Smooth muscle cell (in vitro differentiated cells): ENCODE data around the gene TCP11X2. TPM values are rescaled to one million over a fixed set of nuclear protein-coding genes. Genes with fewer than 3 reads are reported as not detected.
A peak's percentile ranks its signal among the peaks of the same experiment; 100 is the strongest.
"Not testable (repeated sequence)": the region's sequence is repeated elsewhere in the genome, so short reads cannot be mapped to it uniquely, and the experiment has no call there.

ENCODE experiments used
- DNase-seq: peaks from one replicate; lab custom pipeline; 2025; ENCODE audit not compliant: unreplicated experiment; lab: John Stamatoyannopoulos, UW
- H2AFZ ChIP-seq: fragments of 200-600 bp; sonication (generic); 2 replicates; pipeline ENCODE4 v1.6.0; 2016; ENCODE audit warnings: antibody characterized with exemption, low read depth, mild to moderate bottlenecking
- H3F3A ChIP-seq: fragments of 200-600 bp; sonication (generic); 2 replicates; pipeline ENCODE4 v1.6.0; 2017; ENCODE audit warnings: antibody characterized with exemption, low read depth
- H3K27ac ChIP-seq: fragments of 200-600 bp; sonication (generic); 2 replicates; pipeline ENCODE4 v1.5.1; 2016; ENCODE audit warnings: low read depth, mild to moderate bottlenecking
- H3K27me3 ChIP-seq: fragments of 200-600 bp; sonication (generic); 2 replicates; pipeline ENCODE4 v1.6.1; 2016; ENCODE audit warnings: low read depth, mild to moderate bottlenecking
- H3K36me3 ChIP-seq: fragments of 200-600 bp; sonication (generic); 2 replicates; pipeline ENCODE4 v1.5.1; 2016; ENCODE audit warnings: low read depth
- H3K4me1 ChIP-seq: fragments of 200-600 bp; sonication (generic); 2 replicates; pipeline ENCODE4 v1.5.1; 2016; ENCODE audit warnings: low read depth
- H3K4me2 ChIP-seq: fragments of 200-600 bp; sonication (generic); 2 replicates; pipeline ENCODE4 v1.6.0; 2016; ENCODE audit warnings: mild to moderate bottlenecking
- H3K4me3 ChIP-seq: fragments of 200-600 bp; sonication (generic); 2 replicates; pipeline ENCODE4 v1.5.1; 2016; ENCODE audit warnings: mild to moderate bottlenecking
- H3K79me2 ChIP-seq: fragments of 200-600 bp; sonication (generic); 2 replicates; pipeline ENCODE4 v1.6.0; 2016; ENCODE audit warnings: low read depth, mild to moderate bottlenecking
- H3K9ac ChIP-seq: fragments of 200-600 bp; sonication (generic); 2 replicates; pipeline ENCODE4 v1.6.0; 2016; ENCODE audit warnings: low read depth
- H3K9me3 ChIP-seq: fragments of 200-600 bp; sonication (generic); replicated peaks from 2 replicates; pipeline ENCODE4 v1.5.1; 2016; ENCODE audit warnings: low read depth
- H4K20me1 ChIP-seq: fragments of 200-600 bp; sonication (generic); 2 replicates; pipeline ENCODE4 v1.6.0; 2016; ENCODE audit warnings: low read depth
- CTCF ChIP-seq: fragments of 200-600 bp; sonication (generic); IDR thresholded peaks from 2 replicates; pipeline ENCODE4 v1.5.1; 2017; ENCODE audit warnings: borderline replicate concordance, mild to moderate bottlenecking, antibody characterized with exemption; ENCODE audit not compliant: insufficient read depth, poor library complexity, severe bottlenecking
- WGBS: methylation state at CpG from one replicate; pipeline ENCODE4 v1.1.7; 2016; ENCODE audit warnings: low lambda C conversion rate; 5-methylcytosine and 5-hydroxymethylcytosine counted together
- polyA plus RNA-seq: library from polyadenylated mRNA; unstranded; fragments of >200 nt; fragmentation: Nextera tagmentation; extraction: Ambion mirVana; gene quantifications from 2 replicates; pipeline ENCODE4 v1.2.1, GENCODE V29; 2016
- total RNA-seq: library from RNA; depleted of rRNA; stranded (reverse); fragments of >200 nt; gene quantifications from 2 replicates; pipeline ENCODE4 v1.2.3, GENCODE V29; 2014

TCP11X2 gene
- total RNA-seq = not detected in 2 replicates
- not detected in 2 replicates for polyA plus RNA-seq

GRCh38 chrX:102471762-102472220 lies at the start of gene TCP11X2:
TSS of gene TCP11X2 (minus strand) at chrX:102471812.
- not testable (repeated sequence) for H3K79me2 ChIP-seq, DNase-seq, H3K9ac ChIP-seq, H3F3A ChIP-seq, H3K4me1 ChIP-seq, H3K4me3 ChIP-seq, H3K27me3 ChIP-seq, H2AFZ ChIP-seq, H4K20me1 ChIP-seq, H3K4me2 ChIP-seq, H3K27ac ChIP-seq, H3K9me3 ChIP-seq, H3K36me3 ChIP-seq
- 62% methylated on average over 7 of the region's 17 CpGs for WGBS

DNA sequence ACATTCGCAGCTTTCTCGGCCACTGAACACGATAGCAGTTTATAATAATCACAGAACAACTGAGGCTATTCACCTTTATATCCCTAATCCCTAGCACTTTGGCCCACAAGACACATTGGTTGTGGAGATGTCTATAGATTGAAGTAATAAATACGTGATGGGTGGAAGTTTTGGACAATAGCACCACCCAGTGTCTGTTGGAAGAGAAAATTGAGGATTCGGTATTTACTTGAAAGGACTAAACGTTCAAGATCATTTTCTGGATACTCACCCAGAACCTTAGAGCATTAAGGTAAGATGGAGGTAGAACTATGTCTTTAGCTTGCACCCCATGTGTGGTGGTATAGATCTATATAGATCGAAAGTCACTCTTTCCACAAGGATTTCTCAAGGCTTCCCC lies 45.7 kb upstream of the TCP11X2 start:
- Histone ChIP-seq H3K79me2 (no peaks in the 10 kb centered on the region), H3K27ac (no peak overlapping the region), H3K27me3 (no peaks in the 10 kb centered on the region), H3K9me3 (peaks cover 4% of the 10 kb centered on the region), H3F3A (no peaks in the 10 kb centered on the region), H3K4me1 (no peaks in the 10 kb centered on the region), H3K9ac (no peak overlapping the region), H2AFZ (no peak overlapping the region), H3K36me3 (no peaks in the 10 kb centered on the region), H3K4me3 (no peak overlapping the region), H3K4me2 (no peak overlapping the region), H4K20me1 (no peaks in the 10 kb centered on the region)
- TF ChIP-seq CTCF = no peak
- WGBS = 59% methylated on average over 7 of the region's 7 CpGs
- DNase-seq = no peak

- no peak for TF ChIP-seq CTCF
- Histone ChIP-seq H3K36me3 (no peaks in the 10 kb centered on the region), H3K79me2 (no peaks in the 10 kb centered on the region), H3K9me3 (peaks cover 4% of the 10 kb centered on the region), H3K4me2 (peak within 1 kb of the TSS; percentile 87), H2AFZ (peak within 1 kb of the TSS; percentile 84), H3F3A (no peaks in the 10 kb centered on the region), H3K4me3 (peak within 1 kb of the TSS; percentile 47), H3K27ac (no peak within 1 kb of the TSS), H3K27me3 (no peaks in the 10 kb centered on the region), H4K20me1 (no peaks in the 10 kb centered on the region), H3K4me1 (no peaks in the 10 kb centered on the region), H3K9ac (no peak within 1 kb of the TSS)
- DNase-seq = peak; percentile 15
- WGBS = 49% methylated on average over 44 of the region's 62 CpGs
Observed at GRCh38 chrX:102515975-102516941, 44.6 kb upstream of the TCP11X2 start, which contains the start of gene TMSB15A. TSS of gene TMSB15A (minus strand) at chrX:102516739.

DNA sequence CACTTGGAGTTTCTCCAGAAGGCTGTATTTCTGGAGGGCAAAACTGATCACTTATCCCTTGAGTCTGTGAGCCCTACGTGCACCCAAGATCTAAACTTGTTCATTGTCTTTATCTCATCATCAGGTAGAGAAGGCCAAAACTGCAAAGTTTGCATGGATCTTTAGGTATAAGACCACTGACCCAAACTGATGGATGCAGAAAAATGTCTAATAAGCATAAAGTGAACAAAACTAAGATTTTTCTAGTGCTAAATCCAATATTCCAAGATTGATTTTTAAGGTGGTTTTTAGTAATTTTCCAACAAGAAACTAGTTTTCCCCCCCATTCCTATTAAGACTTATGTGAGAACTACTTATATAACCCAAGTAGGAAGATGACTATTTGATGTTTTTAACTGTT lies 42.9 kb upstream of the TCP11X2 start:
- H3K27ac ChIP-seq = no peak overlapping the region
- H3K27me3 ChIP-seq = no peaks in the 10 kb centered on the region
- H3K36me3 ChIP-seq = no peaks in the 10 kb centered on the region
- H3K79me2 ChIP-seq = no peaks in the 10 kb centered on the region
- WGBS = 84% methylated on average over 1 of the region's 1 CpG
- peaks cover 4% of the 10 kb centered on the region for H3K9me3 ChIP-seq
- H2AFZ ChIP-seq = no peak overlapping the region
- no peaks in the 10 kb centered on the region for H4K20me1 ChIP-seq
- no peaks in the 10 kb centered on the region for H3F3A ChIP-seq
- H3K4me1 ChIP-seq = no peaks in the 10 kb centered on the region
- H3K4me2 ChIP-seq = no peak overlapping the region
- DNase-seq = no peak
- no peak overlapping the region for H3K4me3 ChIP-seq
- no peak overlapping the region for H3K9ac ChIP-seq
- TF ChIP-seq CTCF = no peak
